ENCODE measurements around the gene GPA33. TPM values are rescaled to one million over a fixed set of nuclear protein-coding genes. Genes with fewer than 3 reads are reported as not detected.

Gene GPA33
- polyA plus RNA-seq, 2 of the 4 experiments (the other 2 are of a cell fraction), result not detected

GRCh38 chr1:167086033-167086432, 4.1 kb downstream of the GPA33 start:
- WGBS (ENCODE audit: missing lambda C conversion rate), result 62% methylated on average over 3 of the region's 7 CpGs
- FAIRE-seq (no peak), DNase-seq (ENCODE audit: low read depth in 1 of 2, low spot score in 1 of 2) (no peak), ATAC-seq (no peak)
- Histone ChIP-seq H3K27ac (no peak overlapping the region), H3K9me3 (no peaks in the 10 kb centered on the region), H3K4me3 (no peak overlapping the region), H3K4me1 (peaks cover 15% of the 10 kb centered on the region), H3K4me2 (no peak overlapping the region)
- ChIA-PET POLR2A (no interaction called here), CTCF (interaction anchor here (1.0 kb wide), 1 partner anchor 20 kb away, joined by 6 read pairs; no protein-coding TSS in a partner anchor)
- TF ChIP-seq POLR2A (IDR thresholded peaks at IDR 0.05; ENCODE audit: low read length) (no peak), MAFK (IDR thresholded peaks at IDR 0.05; ENCODE audit: partially characterized antibody) (no peak), JUNB (IDR thresholded peaks at IDR 0.05) (no peak), NR3C1 (IDR thresholded peaks at IDR 0.05) (no peak), ZFP36 (IDR thresholded peaks at IDR 0.05; ENCODE audit: borderline replicate concordance, partially characterized antibody) (no peak)
- TF ChIP-seq, protein P1, sequence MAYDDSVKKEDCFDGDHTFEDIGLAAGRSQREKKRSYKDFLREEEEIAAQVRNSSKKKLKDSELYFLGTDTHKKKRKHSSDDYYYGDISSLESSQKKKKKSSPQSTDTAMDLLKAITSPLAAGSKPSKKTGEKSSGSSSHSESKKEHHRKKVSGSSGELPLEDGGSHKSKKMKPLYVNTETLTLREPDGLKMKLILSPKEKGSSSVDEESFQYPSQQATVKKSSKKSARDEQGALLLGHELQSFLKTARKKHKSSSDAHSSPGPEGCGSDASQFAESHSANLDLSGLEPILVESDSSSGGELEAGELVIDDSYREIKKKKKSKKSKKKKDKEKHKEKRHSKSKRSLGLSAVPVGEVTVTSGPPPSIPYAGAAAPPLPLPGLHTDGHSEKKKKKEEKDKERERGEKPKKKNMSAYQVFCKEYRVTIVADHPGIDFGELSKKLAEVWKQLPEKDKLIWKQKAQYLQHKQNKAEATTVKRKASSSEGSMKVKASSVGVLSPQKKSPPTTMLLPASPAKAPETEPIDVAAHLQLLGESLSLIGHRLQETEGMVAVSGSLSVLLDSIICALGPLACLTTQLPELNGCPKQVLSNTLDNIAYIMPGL (CRISPR knock-in tag; IDR thresholded peaks at IDR 0.05; ENCODE audit: borderline replicate concordance), result no peak
- TF ChIP-seq, protein P2, sequence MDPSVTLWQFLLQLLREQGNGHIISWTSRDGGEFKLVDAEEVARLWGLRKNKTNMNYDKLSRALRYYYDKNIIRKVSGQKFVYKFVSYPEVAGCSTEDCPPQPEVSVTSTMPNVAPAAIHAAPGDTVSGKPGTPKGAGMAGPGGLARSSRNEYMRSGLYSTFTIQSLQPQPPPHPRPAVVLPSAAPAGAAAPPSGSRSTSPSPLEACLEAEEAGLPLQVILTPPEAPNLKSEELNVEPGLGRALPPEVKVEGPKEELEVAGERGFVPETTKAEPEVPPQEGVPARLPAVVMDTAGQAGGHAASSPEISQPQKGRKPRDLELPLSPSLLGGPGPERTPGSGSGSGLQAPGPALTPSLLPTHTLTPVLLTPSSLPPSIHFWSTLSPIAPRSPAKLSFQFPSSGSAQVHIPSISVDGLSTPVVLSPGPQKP (IDR thresholded peaks at IDR 0.05; ENCODE audit: low read depth, low read length), result no peak

- TF ChIP-seq NFE2L2 (conservative IDR thresholded peaks at IDR 0.05; ENCODE audit: low read length) (no peak), MAFK (IDR thresholded peaks at IDR 0.05; ENCODE audit: partially characterized antibody) (no peak), SREBF2 (IDR thresholded peaks at IDR 0.05) (no peak), CBX8 (IDR thresholded peaks at IDR 0.05) (no peak), EP300 (IDR thresholded peaks at IDR 0.05) (no peak), SMC3 (IDR thresholded peaks at IDR 0.05) (no peak), KDM5A (IDR thresholded peaks at IDR 0.05) (no peak), POLR2AphosphoS2 (conservative IDR thresholded peaks at IDR 0.05; ENCODE audit: low read length) (no peak), CHD2 (IDR thresholded peaks at IDR 0.05; ENCODE audit: low read length, partially characterized antibody) (no peak)
- TF ChIP-seq, protein P3, sequence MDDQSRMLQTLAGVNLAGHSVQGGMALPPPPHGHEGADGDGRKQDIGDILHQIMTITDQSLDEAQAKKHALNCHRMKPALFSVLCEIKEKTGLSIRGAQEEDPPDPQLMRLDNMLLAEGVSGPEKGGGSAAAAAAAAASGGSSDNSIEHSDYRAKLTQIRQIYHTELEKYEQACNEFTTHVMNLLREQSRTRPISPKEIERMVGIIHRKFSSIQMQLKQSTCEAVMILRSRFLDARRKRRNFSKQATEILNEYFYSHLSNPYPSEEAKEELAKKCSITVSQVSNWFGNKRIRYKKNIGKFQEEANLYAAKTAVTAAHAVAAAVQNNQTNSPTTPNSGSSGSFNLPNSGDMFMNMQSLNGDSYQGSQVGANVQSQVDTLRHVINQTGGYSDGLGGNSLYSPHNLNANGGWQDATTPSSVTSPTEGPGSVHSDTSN (IDR thresholded peaks at IDR 0.05), result no peak
- POLR2A ChIA-PET, result no interaction called here
Measured at GRCh38 chr1:167084757-167085156, 5.4 kb downstream of the GPA33 start.

GRCh38 chr1:167083871-167084270, 6.3 kb downstream of the GPA33 start:
- FAIRE-seq (no peak), ATAC-seq (no peak), DNase-seq (ENCODE audit: low read depth in 1 of 2, low spot score in 1 of 2) (no peak)
- ChIA-PET POLR2A (no interaction called here), CTCF (interaction anchor here (0.8 to 1.5 kb wide), 4 partner anchors 10 to 450 kb away, joined by 3 to 6 read pairs (median 4); no protein-coding TSS in a partner anchor)
- H3K4me3 ChIP-seq, result no peak overlapping the region
- H3K9me3 ChIP-seq, result no peaks in the 10 kb centered on the region
- H3K4me2 ChIP-seq, result no peak overlapping the region
- WGBS (ENCODE audit: missing lambda C conversion rate), result 100% methylated on average over 3 of the region's 3 CpGs
- no peak overlapping the region for H3K27ac ChIP-seq
- peaks cover 15% of the 10 kb centered on the region for H3K4me1 ChIP-seq
- TF ChIP-seq KDM1A (IDR thresholded peaks at IDR 0.05; ENCODE audit: low read depth), result no peak

More at GRCh38 chr1:167084757-167085156, 5.4 kb downstream of the GPA33 start:
- no peak overlapping the region for H3K4me3 ChIP-seq
- DNase-seq (ENCODE audit: low read depth in 1 of 2, low spot score in 1 of 2) (no peak), ATAC-seq (no peak), FAIRE-seq (no peak)
- peaks cover 15% of the 10 kb centered on the region for H3K4me1 ChIP-seq
- H3K27ac ChIP-seq, result no peak overlapping the region
- CTCF ChIA-PET, result interaction anchor here (0.8 to 1.5 kb wide), 6 partner anchors 11 to 449 kb away, joined by 3 to 7 read pairs (median 4); no protein-coding TSS in a partner anchor
- H3K4me2 ChIP-seq, result no peak overlapping the region
- no peaks in the 10 kb centered on the region for H3K9me3 ChIP-seq

DNA sequence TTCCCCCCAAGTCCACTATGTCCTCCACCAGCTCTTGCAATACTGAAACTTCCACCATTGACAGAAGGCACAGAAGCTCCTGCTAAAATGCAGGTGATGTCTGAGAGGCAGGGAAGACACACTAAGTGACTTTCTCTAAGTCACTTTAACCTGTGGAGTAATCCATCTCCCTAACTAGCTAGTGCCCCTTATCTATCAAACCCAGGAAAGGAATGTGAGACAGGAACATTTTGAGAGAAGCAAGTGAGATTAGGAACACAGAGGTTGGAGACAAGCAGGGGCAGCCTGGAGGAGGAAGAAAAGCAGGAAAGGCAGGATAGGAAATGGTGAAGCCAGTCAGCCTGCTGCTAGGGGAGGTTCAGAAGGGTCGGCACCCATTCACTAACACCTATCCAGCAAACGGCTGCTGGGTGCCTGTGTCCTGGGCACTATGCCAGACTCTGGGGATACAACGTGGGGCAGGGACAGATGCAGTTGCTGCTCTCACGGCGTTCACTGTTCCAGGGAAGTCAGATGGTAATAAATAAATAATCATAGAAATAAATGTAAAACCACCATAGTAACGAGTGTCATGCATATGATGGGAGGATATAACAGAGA, 7.0 kb downstream of the GPA33 start:
- no peak for TF ChIP-seq NPAS2 (CRISPR knock-in tag; IDR thresholded peaks at IDR 0.05; ENCODE audit: borderline replicate concordance)
- TF ChIP-seq FOSL2 (IDR thresholded peaks at IDR 0.05), result no peak
- no peak for TF ChIP-seq FOSL2 (CRISPR knock-in tag; IDR thresholded peaks at IDR 0.05)
- TF ChIP-seq, protein P4, sequence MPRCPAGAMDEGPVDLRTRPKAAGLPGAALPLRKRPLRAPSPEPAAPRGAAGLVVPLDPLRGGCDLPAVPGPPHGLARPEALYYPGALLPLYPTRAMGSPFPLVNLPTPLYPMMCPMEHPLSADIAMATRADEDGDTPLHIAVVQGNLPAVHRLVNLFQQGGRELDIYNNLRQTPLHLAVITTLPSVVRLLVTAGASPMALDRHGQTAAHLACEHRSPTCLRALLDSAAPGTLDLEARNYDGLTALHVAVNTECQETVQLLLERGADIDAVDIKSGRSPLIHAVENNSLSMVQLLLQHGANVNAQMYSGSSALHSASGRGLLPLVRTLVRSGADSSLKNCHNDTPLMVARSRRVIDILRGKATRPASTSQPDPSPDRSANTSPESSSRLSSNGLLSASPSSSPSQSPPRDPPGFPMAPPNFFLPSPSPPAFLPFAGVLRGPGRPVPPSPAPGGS (IDR thresholded peaks at IDR 0.05), result no peak
- TF ChIP-seq MAFK (IDR thresholded peaks at IDR 0.05; ENCODE audit: partially characterized antibody), result no peak
- no peak for TF ChIP-seq KDM5A (IDR thresholded peaks at IDR 0.05)
- TF ChIP-seq NFE2L2 (conservative IDR thresholded peaks at IDR 0.05; ENCODE audit: low read length), result no peak
- no peak for TF ChIP-seq BHLHE40 (IDR thresholded peaks at IDR 0.05; ENCODE audit: low read depth, low read length)
- no peak for TF ChIP-seq CHD4 (IDR thresholded peaks at IDR 0.05; ENCODE audit: borderline replicate concordance)
- no peak for TF ChIP-seq ZFP36 (IDR thresholded peaks at IDR 0.05; ENCODE audit: borderline replicate concordance, partially characterized antibody)
- no peak for TF ChIP-seq CHD2 (IDR thresholded peaks at IDR 0.05; ENCODE audit: low read length, partially characterized antibody)
- TF ChIP-seq ZSCAN20 (CRISPR knock-in tag; IDR thresholded peaks at IDR 0.05), result no peak
- no peak for TF ChIP-seq JUNB (IDR thresholded peaks at IDR 0.05)
- no peak for TF ChIP-seq RFX5 (IDR thresholded peaks at IDR 0.05)
- WGBS (ENCODE audit: missing lambda C conversion rate), result 70% methylated on average over 6 of the region's 6 CpGs
- H3K9me3 ChIP-seq, result no peaks in the 10 kb centered on the region
- CTCF ChIA-PET, result interaction anchor here (1.2 to 6.7 kb wide), 5 partner anchors 17 to 372 kb away, joined by 3 to 31 read pairs (median 5); no protein-coding TSS in a partner anchor
- POLR2A ChIA-PET, result no interaction called here
- ATAC-seq (no peak), FAIRE-seq (no peak), DNase-seq (ENCODE audit: low read depth in 1 of 2, low spot score in 1 of 2) (no peak)
- H3K4me1 ChIP-seq, result peaks cover 15% of the 10 kb centered on the region
- peak overlapping the region; percentile 55 for H3K4me2 ChIP-seq
- peak overlapping the region; percentile 44 to 77; a peak in 5 of 6 replicates for H3K27ac ChIP-seq
- H3K4me3 ChIP-seq, result no peak overlapping the region
